PC-9 (cell line): ENCODE data around the gene HIF1A.

Experiments used
- EZH2 ChIP-seq: fragments of 200-600 bp; sonication (generic); IDR thresholded peaks from 2 replicates; pipeline ENCODE4 v1.8.0; 2017; ENCODE audit warnings: antibody characterized with exemption, low read depth
- TF ChIP-seq, protein P1 (sequence below): fragments of 200-600 bp; sonication (generic); conservative IDR thresholded peaks from 2 replicates; pipeline ENCODE4 v1.6.1; 2017; ENCODE audit warnings: mixed run types, antibody characterized with exemption, mild to moderate bottlenecking, moderate library complexity

DNA sequence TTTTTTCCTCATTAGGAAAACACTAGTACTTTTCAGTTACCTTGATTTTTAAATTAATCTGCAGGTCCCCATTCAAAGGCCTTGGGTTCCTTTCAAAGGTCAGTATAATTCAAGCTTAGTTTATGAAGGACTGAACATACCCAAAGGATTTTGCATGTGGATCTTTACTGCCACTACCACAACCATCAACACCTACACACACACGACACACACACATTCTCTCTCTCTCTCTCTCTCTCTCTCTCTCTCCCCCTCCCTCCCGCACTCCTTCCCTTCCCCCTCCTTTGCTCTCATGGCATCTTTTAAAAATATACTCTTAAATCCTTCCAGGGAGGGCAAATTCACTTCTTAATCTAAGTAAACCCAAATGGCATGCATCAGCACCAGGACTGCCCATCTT is 28.8 kb downstream of the HIF1A start:
- TF ChIP-seq, protein P1, sequence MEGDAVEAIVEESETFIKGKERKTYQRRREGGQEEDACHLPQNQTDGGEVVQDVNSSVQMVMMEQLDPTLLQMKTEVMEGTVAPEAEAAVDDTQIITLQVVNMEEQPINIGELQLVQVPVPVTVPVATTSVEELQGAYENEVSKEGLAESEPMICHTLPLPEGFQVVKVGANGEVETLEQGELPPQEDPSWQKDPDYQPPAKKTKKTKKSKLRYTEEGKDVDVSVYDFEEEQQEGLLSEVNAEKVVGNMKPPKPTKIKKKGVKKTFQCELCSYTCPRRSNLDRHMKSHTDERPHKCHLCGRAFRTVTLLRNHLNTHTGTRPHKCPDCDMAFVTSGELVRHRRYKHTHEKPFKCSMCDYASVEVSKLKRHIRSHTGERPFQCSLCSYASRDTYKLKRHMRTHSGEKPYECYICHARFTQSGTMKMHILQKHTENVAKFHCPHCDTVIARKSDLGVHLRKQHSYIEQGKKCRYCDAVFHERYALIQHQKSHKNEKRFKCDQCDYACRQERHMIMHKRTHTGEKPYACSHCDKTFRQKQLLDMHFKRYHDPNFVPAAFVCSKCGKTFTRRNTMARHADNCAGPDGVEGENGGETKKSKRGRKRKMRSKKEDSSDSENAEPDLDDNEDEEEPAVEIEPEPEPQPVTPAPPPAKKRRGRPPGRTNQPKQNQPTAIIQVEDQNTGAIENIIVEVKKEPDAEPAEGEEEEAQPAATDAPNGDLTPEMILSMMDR: no peak
- TF ChIP-seq EZH2: no peak
